Stomach (tissue), 9 donors: Measurements from ENCODE around the gene GRM4. TPM values are rescaled to one million over a fixed set of nuclear protein-coding genes. Genes with fewer than 3 reads are reported as not detected.

Experiments used
- DNase-seq, 2 donors: peaks; one replicate each; pipeline versions ENCODE4 v3.0.0 to v3.0.0-alpha.2; 2013 to 2019
- H3K27ac ChIP-seq, 5 donors: fragments of 200-600 bp in 4 of 5; sonication (generic) in 4 of 5; one replicate each; pipeline ENCODE4 v1.5.1; 2013 to 2019; ENCODE audit warnings: mild to moderate bottlenecking in 1 of 5, moderate library complexity in 1 of 5
- H3K27me3 ChIP-seq, 3 donors: fragments of 200-600 bp; sonication (generic); one replicate each; pipeline ENCODE4 v1.5.1; 2017 to 2019; ENCODE audit warnings: mixed run types in 1 of 3
- H3K36me3 ChIP-seq, 4 donors: fragments of 200-600 bp; sonication (generic); 1 replicate in 3 of 4; 2 replicates in 1 of 4; pipeline ENCODE4 v1.5.1; 2016 to 2019
- H3K4me1 ChIP-seq, 4 donors: fragments of 200-600 bp; sonication (generic); one replicate each; pipeline ENCODE4 v1.5.1; 2016 to 2019
- H3K4me3 ChIP-seq, 4 donors: fragments of 200-600 bp; sonication (generic) in 3 of 4; one replicate each; pipeline ENCODE4 v1.5.1; 2016 to 2019; ENCODE audit warnings: mild to moderate bottlenecking in 1 of 4
- H3K9me3 ChIP-seq, 4 donors: fragments of 200-600 bp; sonication (generic); one replicate each; pipeline ENCODE4 v1.5.1; 2016 to 2019
- CTCF ChIP-seq, 7 experiments: fragments of 450-650 bp in 4 of 7; fragments of 200-600 bp in 3 of 7; sonication (generic) in 3 of 7; IDR thresholded peaks; one replicate each; pipeline ENCODE4 v1.5.1; 2016 to 2019; ENCODE audit warnings: antibody characterized with exemption in 7 of 7, control low read depth in 2 of 7, mild to moderate bottlenecking in 1 of 7
- EP300 ChIP-seq: sonication (generic); formaldehyde crosslinking; IDR thresholded peaks from one replicate; pipeline ENCODE4 v1.6.1; 2017; ENCODE audit warnings: antibody characterized with exemption
- POLR2A ChIP-seq, 4 donors: fragments of 450-650 bp; IDR thresholded peaks; one replicate each; pipeline ENCODE4 v1.6.1; 2016; ENCODE audit warnings: antibody characterized with exemption in 4 of 4, control low read depth in 2 of 4, mild to moderate bottlenecking in 1 of 4, moderate library complexity in 1 of 4
- POLR2AphosphoS5 ChIP-seq, 3 donors: sonication (generic); formaldehyde crosslinking; IDR thresholded peaks; one replicate each; pipeline ENCODE4 v1.6.1; 2016; ENCODE audit warnings: antibody characterized with exemption in 3 of 3
- WGBS, 5 donors: extraction: QIAGEN DNeasy Blood & Tissue Kit in 3 of 5; methylation state at CpG; one replicate each; pipeline versions ENCODE4 v1.1.5 to v1.1.7; 2013 to 2018; 5-methylcytosine and 5-hydroxymethylcytosine counted together
- intact Hi-C: fragments of 100-400 bp; cut with DNase I; formaldehyde crosslinking; loops from one replicate; pipeline ENCODE4 v1.15.1; 2023; ENCODE audit warnings: low total_unique reads
- polyA plus RNA-seq, 3 donors: library from polyadenylated mRNA; stranded (reverse); fragments of 200-250 nt; gene quantifications; one replicate each; pipeline ENCODE4 v1.2.3, GENCODE V29; 2013
- total RNA-seq, 5 donors: library from RNA; depleted of rRNA; stranded (reverse); fragments of >200 nt; gene quantifications; one replicate each; pipeline versions ENCODE4 v1.1.0 to v1.2.3, GENCODE V29; 2014 to 2016
- donor health status: healthy with polysubstance abuse.
- donor health status: Bipolar disorder and iron deficiency.
- donor health status: healthy.

The GRM4 gene
- total and polyA plus RNA-seq, 8 donors: 0.55 TPM; not detected in 7

GRCh38 chr6:34177181-34177591 is 31.3 kb upstream of the GRM4 start:
- 87 to 94% (median 93%) methylated on average over 4 to 5 of the region's 5 CpGs for WGBS, 5 donors
- no peaks in the 10 kb centered on the region for H3K4me1 ChIP-seq
- H3K4me3 ChIP-seq: no peak overlapping the region
- DNase-seq: peak in 1 of 2 donors; percentile 14
- peaks cover 0 to 6% (median 0%) of the 10 kb centered on the region in 3 donors for H3K27me3 ChIP-seq
- intact Hi-C loops: no loop called here
- H3K27ac ChIP-seq: no peak overlapping the region
- TF ChIP-seq POLR2AphosphoS5 (IDR thresholded peaks at IDR 0.05): no peak
- no peak for TF ChIP-seq POLR2A (IDR thresholded peaks at IDR 0.05)
- TF ChIP-seq EP300: no peak
- TF ChIP-seq CTCF (IDR thresholded peaks at IDR 0.05): no peak
- H3K9me3 ChIP-seq: no peaks in the 10 kb centered on the region
- no peaks in the 10 kb centered on the region for H3K36me3 ChIP-seq

GRCh38 chr6:34176261-34177031 is 30.6 kb upstream of the GRM4 start:
- no peaks in the 10 kb centered on the region for H3K9me3 ChIP-seq
- H3K4me3 ChIP-seq: no peak overlapping the region
- no peaks in the 10 kb centered on the region for H3K36me3 ChIP-seq
- peaks cover 0 to 6% (median 0%) of the 10 kb centered on the region in 3 donors for H3K27me3 ChIP-seq
- peak in 1 of 2 donors; percentile 22 for DNase-seq
- H3K4me1 ChIP-seq: no peaks in the 10 kb centered on the region
- H3K27ac ChIP-seq: no peak overlapping the region
- 56 to 79% (median 77%) methylated on average over 8 to 9 of the region's 9 CpGs for WGBS, 5 donors
- TF ChIP-seq EP300 (no peak), POLR2AphosphoS5 (IDR thresholded peaks at IDR 0.05) (no peak), CTCF (IDR thresholded peaks at IDR 0.05) (no peak), POLR2A (IDR thresholded peaks at IDR 0.05) (no peak)
- intact Hi-C loops: no loop called here

- intact Hi-C loops: no loop called here
- H3K4me1 ChIP-seq: no peaks in the 10 kb centered on the region
- DNase-seq: peak in 1 of 2 donors; percentile 7
- WGBS, 5 donors: 80 to 93% (median 92%) methylated on average over 3 of the region's 3 CpGs
- no peak overlapping the region for H3K27ac ChIP-seq
- H3K4me3 ChIP-seq: no peak overlapping the region
- no peaks in the 10 kb centered on the region for H3K36me3 ChIP-seq
- TF ChIP-seq POLR2A (IDR thresholded peaks at IDR 0.05) (no peak), EP300 (no peak), CTCF (IDR thresholded peaks at IDR 0.05) (no peak), POLR2AphosphoS5 (IDR thresholded peaks at IDR 0.05) (no peak)
- H3K9me3 ChIP-seq: no peaks in the 10 kb centered on the region
- peaks cover 0 to 6% (median 0%) of the 10 kb centered on the region in 3 donors for H3K27me3 ChIP-seq
Observed at GRCh38 chr6:34174846-34175399, 29.0 kb upstream of the GRM4 start.

GRCh38 chr6:34172961-34173775 is 27.3 kb upstream of the GRM4 start:
- no peak for DNase-seq
- H3K9me3 ChIP-seq: no peaks in the 10 kb centered on the region
- intact Hi-C loops: no loop called here
- no peak overlapping the region for H3K27ac ChIP-seq
- no peaks in the 10 kb centered on the region for H3K27me3 ChIP-seq
- no peaks in the 10 kb centered on the region for H3K36me3 ChIP-seq
- H3K4me1 ChIP-seq: no peaks in the 10 kb centered on the region
- TF ChIP-seq POLR2A (IDR thresholded peaks at IDR 0.05) (no peak), CTCF (IDR thresholded peaks at IDR 0.05) (no peak), POLR2AphosphoS5 (IDR thresholded peaks at IDR 0.05) (no peak), EP300 (no peak)
- 73 to 89% (median 83%) methylated on average over 8 to 9 of the region's 9 CpGs for WGBS, 5 donors
- H3K4me3 ChIP-seq: no peak overlapping the region
